Natural killer cell treated with Interleukin-12 subunit alpha and Interleukin-12 subunit beta and Interleukin-15 and Interleukin-18, amount 100 ng/mL, for 72 hours (primary cell): Measurements from ENCODE around the gene LRCOL1. TPM values are rescaled to one million over a fixed set of nuclear protein-coding genes. Genes with fewer than 3 reads are reported as not detected.

Experiments
- ATAC-seq, 2 donors: fragments of 150-1000 bp; cut with Tn5 transposase in 1 of 2; sonication (Bioruptor Pico), chemical (Tn5 transposase) in 1 of 2; 2 replicates each; pipeline ENCODE4 v1.10.0; 2021
- DNase-seq: peaks from one replicate; pipeline ENCODE4 v3.0.0; 2022; ENCODE audit warnings: low spot score
- H3K27ac Mint-ChIP-seq, 2 donors: 1 replicate in 1 of 2; 2 replicates in 1 of 2; pipeline ENCODE4 v1.8.0; 2022; ENCODE audit warnings: mixed read lengths in 2 of 2, mild to moderate bottlenecking in 1 of 2, moderate library complexity in 1 of 2
- H3K27me3 Mint-ChIP-seq, 2 donors: 1 replicate in 1 of 2; 2 replicates in 1 of 2; pipeline ENCODE4 v1.8.0; 2022; ENCODE audit warnings: mixed read lengths in 2 of 2
- H3K36me3 Mint-ChIP-seq: one replicate; pipeline ENCODE4 v1.8.0; 2022; ENCODE audit warnings: mixed read lengths
- H3K4me1 Mint-ChIP-seq, 2 donors: 1 replicate in 1 of 2; 2 replicates in 1 of 2; pipeline ENCODE4 v1.8.0; 2022; ENCODE audit warnings: low read depth in 2 of 2, mixed read lengths in 2 of 2, mild to moderate bottlenecking in 1 of 2
- H3K4me3 Mint-ChIP-seq: one replicate; pipeline ENCODE4 v1.8.0; 2022; ENCODE audit warnings: mixed read lengths
- H3K9me3 Mint-ChIP-seq: 2 replicates; pipeline ENCODE4 v1.8.0; 2022; ENCODE audit warnings: mixed read lengths
- total RNA-seq, 2 donors: library from RNA; stranded (reverse); gene quantifications; one replicate each; pipeline ENCODE4 v1.2.3, GENCODE V29; 2022

The LRCOL1 gene
- total RNA-seq, 2 donors from 2014 or later, result not detected

DNA sequence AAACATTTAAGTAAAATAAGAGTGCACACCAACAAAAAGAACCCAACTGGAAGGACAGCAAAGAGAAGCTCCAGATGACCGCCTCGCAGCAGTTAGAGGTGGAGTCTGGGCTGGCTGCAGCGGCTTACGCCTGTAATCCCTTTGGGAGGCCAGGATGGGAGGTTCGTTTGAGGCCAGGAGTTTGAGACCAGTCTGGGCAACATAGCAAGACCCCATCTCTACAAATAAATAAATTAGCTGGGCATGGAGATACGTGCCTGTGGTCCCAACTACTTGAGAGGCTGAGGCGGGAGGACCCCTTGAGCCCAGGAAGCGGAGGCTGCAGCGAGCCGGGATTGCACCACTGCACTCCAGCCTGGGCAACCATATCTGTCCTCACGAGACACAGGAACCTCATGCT lies 15.2 kb downstream of the LRCOL1 start:
- Mint-ChIP-seq H3K4me3 (no peak overlapping the region), H3K36me3 (no peaks in the 10 kb centered on the region), H3K9me3 (no peaks in the 10 kb centered on the region), H3K4me1 (peaks cover 15 to 19% of the 10 kb centered on the region in 2 donors), H3K27ac (no peak overlapping the region), H3K27me3 (peaks cover 11 to 17% of the 10 kb centered on the region in 2 donors)
- no peak for DNase-seq
- ATAC-seq, result no peak

DNA sequence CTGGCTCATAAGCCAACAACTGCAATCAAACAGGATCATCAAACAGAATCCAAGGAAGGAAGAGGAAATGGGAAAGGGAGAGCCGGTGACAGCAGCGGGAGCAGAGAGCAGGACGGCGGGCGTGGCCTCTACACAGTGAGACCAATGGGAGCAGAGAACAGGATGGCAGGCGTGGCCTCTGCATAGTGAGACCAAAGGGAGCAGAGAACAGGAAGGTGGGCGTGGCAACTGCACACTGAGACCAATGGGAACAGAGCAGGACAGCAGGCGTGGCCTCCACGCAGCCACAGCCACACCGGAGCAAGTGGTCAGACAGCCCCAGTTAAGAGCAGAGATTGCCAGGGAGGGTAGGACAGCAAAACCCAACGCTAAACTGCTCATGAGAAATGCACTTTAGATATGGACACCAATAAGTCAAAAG lies 16.4 kb downstream of the LRCOL1 start:
- H3K36me3 Mint-ChIP-seq, result no peaks in the 10 kb centered on the region
- H3K27me3 Mint-ChIP-seq, result peaks cover 11 to 17% of the 10 kb centered on the region in 2 donors
- no peak overlapping the region for H3K4me3 Mint-ChIP-seq
- peaks cover 14 to 18% of the 10 kb centered on the region in 2 donors for H3K4me1 Mint-ChIP-seq
- H3K27ac Mint-ChIP-seq, result no peak overlapping the region
- ATAC-seq (peak; percentile 64 to 82), DNase-seq (no peak)
- no peaks in the 10 kb centered on the region for H3K9me3 Mint-ChIP-seq

GRCh38 chr12:132593521-132593920 lies 16.9 kb downstream of the LRCOL1 start:
- Mint-ChIP-seq H3K27me3 (peaks cover 11 to 14% of the 10 kb centered on the region in 2 donors), H3K4me3 (no peak overlapping the region), H3K27ac (no peak overlapping the region), H3K4me1 (peaks cover 10 to 14% of the 10 kb centered on the region in 2 donors), H3K9me3 (no peaks in the 10 kb centered on the region), H3K36me3 (no peaks in the 10 kb centered on the region)
- no peak for ATAC-seq
- no peak for DNase-seq

- Mint-ChIP-seq H3K36me3 (no peaks in the 10 kb centered on the region), H3K27ac (no peak overlapping the region), H3K9me3 (no peaks in the 10 kb centered on the region), H3K4me1 (peaks cover 10 to 13% of the 10 kb centered on the region in 2 donors), H3K27me3 (peaks cover 11 to 14% of the 10 kb centered on the region in 2 donors), H3K4me3 (no peak overlapping the region)
- DNase-seq, result no peak
- no peak for ATAC-seq
These were observed 17.3 kb downstream of the LRCOL1 start for GRCh38 chr12:132593071-132593470.

DNA sequence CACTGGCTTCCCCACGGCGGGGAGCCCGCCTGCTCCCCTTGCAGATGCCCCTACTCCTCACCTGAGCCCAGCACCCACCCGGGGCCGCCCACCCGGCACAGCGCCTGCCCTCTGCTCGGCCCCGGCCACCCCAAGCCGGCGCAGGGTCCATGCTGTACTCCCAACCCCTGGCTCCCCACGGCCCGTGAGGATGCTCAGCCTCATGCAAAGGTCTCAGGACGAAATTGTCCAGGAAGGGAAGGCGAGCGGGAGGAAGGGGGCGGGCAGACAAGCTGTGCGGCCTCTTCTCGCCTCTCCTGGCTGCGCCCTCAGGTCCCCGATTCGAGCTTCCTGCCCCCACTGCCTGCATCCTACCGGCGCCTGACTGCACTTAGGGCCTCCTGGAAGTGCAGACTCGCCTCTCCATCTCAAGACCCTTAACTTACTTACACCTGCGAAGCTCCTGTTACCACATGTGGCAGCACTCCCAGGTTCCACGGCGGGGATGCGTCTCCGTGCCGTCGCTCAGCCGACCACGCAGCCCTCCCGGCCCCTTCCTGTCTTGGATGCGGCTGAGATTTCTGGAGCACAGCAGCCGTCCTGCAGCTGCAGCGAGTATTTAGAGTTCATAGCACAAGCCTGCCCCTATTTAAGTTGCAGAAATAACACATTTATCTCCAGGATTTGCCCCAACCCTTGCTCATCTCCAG lies 18.0 kb downstream of the LRCOL1 start:
- no peak overlapping the region for H3K4me3 Mint-ChIP-seq
- DNase-seq, result no peak
- H3K27me3 Mint-ChIP-seq, result peaks cover 5 to 10% of the 10 kb centered on the region in 2 donors
- H3K4me1 Mint-ChIP-seq, result peaks cover 4 to 9% of the 10 kb centered on the region in 2 donors
- no peaks in the 10 kb centered on the region for H3K36me3 Mint-ChIP-seq
- no peaks in the 10 kb centered on the region for H3K9me3 Mint-ChIP-seq
- no peak for ATAC-seq
- H3K27ac Mint-ChIP-seq, result no peak overlapping the region

- no peak overlapping the region for H3K4me3 Mint-ChIP-seq
- H3K27me3 Mint-ChIP-seq, result peaks cover 0 to 6% of the 10 kb centered on the region in 2 donors
- ATAC-seq (no peak), DNase-seq (no peak)
- H3K27ac Mint-ChIP-seq, result no peak overlapping the region
- peaks cover 0 to 6% of the 10 kb centered on the region in 2 donors for H3K4me1 Mint-ChIP-seq
- no peaks in the 10 kb centered on the region for H3K36me3 Mint-ChIP-seq
- no peaks in the 10 kb centered on the region for H3K9me3 Mint-ChIP-seq
These were observed 19.1 kb downstream of the LRCOL1 start for GRCh38 chr12:132591107-132591935.

GRCh38 chr12:132588821-132589669 lies 21.3 kb downstream of the LRCOL1 start:
- Mint-ChIP-seq H3K9me3 (no peaks in the 10 kb centered on the region), H3K27me3 (peaks cover 0 to 3% of the 10 kb centered on the region in 2 donors), H3K4me1 (peaks cover 0 to 5% of the 10 kb centered on the region in 2 donors), H3K36me3 (no peaks in the 10 kb centered on the region), H3K27ac (no peak overlapping the region), H3K4me3 (no peak overlapping the region)
- ATAC-seq (no peak), DNase-seq (no peak)

- H3K27ac Mint-ChIP-seq, result no peak overlapping the region
- no peaks in the 10 kb centered on the region for H3K9me3 Mint-ChIP-seq
- no peaks in the 10 kb centered on the region for H3K27me3 Mint-ChIP-seq
- ATAC-seq (no peak), DNase-seq (no peak)
- H3K36me3 Mint-ChIP-seq, result no peaks in the 10 kb centered on the region
- H3K4me3 Mint-ChIP-seq, result no peak overlapping the region
- H3K4me1 Mint-ChIP-seq, result no peaks in the 10 kb centered on the region
These were observed 22.1 kb downstream of the LRCOL1 start for GRCh38 chr12:132588319-132588718.

DNA sequence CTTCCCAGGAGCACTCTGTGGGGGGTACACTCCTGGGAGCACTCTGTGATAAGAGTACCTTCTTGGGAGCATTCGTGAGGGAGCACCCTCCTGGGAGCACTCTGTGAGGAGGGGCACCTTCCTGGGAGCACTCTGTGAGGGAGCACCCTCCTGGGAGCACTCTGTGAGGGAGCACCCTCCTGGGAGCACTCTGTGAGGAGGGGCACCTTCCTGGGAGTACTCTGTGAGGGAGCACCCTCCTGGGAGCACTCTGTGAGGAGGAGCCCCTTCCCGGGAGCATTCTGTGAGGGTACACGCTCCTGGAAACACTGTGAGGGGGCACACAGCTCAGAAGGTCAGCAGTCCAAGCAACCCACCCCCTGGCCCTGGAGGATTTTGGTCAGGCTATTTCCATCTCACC lies 22.6 kb downstream of the LRCOL1 start:
- no peak overlapping the region for H3K27ac Mint-ChIP-seq
- DNase-seq, result no peak
- H3K4me3 Mint-ChIP-seq, result no peak overlapping the region
- no peak for ATAC-seq
- H3K27me3 Mint-ChIP-seq, result no peaks in the 10 kb centered on the region
- H3K4me1 Mint-ChIP-seq, result no peaks in the 10 kb centered on the region
- H3K9me3 Mint-ChIP-seq, result no peaks in the 10 kb centered on the region
- H3K36me3 Mint-ChIP-seq, result no peaks in the 10 kb centered on the region

- ATAC-seq, result no peak
- no peak overlapping the region for H3K27ac Mint-ChIP-seq
- no peaks in the 10 kb centered on the region for H3K9me3 Mint-ChIP-seq
- H3K4me1 Mint-ChIP-seq, result no peaks in the 10 kb centered on the region
- H3K36me3 Mint-ChIP-seq, result no peaks in the 10 kb centered on the region
- no peak for DNase-seq
- no peak overlapping the region for H3K4me3 Mint-ChIP-seq
- no peaks in the 10 kb centered on the region for H3K27me3 Mint-ChIP-seq
These were observed 23.5 kb downstream of the LRCOL1 start for GRCh38 chr12:132586929-132587328.

GRCh38 chr12:132585177-132585576 lies 25.2 kb downstream of the LRCOL1 start:
- Mint-ChIP-seq H3K27me3 (no peaks in the 10 kb centered on the region), H3K27ac (no peak overlapping the region), H3K4me1 (no peaks in the 10 kb centered on the region), H3K9me3 (no peaks in the 10 kb centered on the region), H3K4me3 (no peak overlapping the region), H3K36me3 (no peaks in the 10 kb centered on the region)
- DNase-seq (no peak), ATAC-seq (no peak)

- Mint-ChIP-seq H3K27ac (no peak overlapping the region), H3K4me3 (no peak overlapping the region), H3K4me1 (no peaks in the 10 kb centered on the region), H3K9me3 (no peaks in the 10 kb centered on the region), H3K36me3 (no peaks in the 10 kb centered on the region), H3K27me3 (no peaks in the 10 kb centered on the region)
- no peak for DNase-seq
- no peak for ATAC-seq
These were observed 26.0 kb downstream of the LRCOL1 start for GRCh38 chr12:132584429-132584828.

- H3K9me3 Mint-ChIP-seq, result no peaks in the 10 kb centered on the region
- no peak for ATAC-seq
- no peaks in the 10 kb centered on the region for H3K27me3 Mint-ChIP-seq
- no peak overlapping the region for H3K27ac Mint-ChIP-seq
- DNase-seq, result no peak
- no peaks in the 10 kb centered on the region for H3K36me3 Mint-ChIP-seq
- no peak overlapping the region for H3K4me3 Mint-ChIP-seq
- no peaks in the 10 kb centered on the region for H3K4me1 Mint-ChIP-seq
These were observed 26.6 kb downstream of the LRCOL1 start for GRCh38 chr12:132583736-132584135.

GRCh38 chr12:132583411-132583710 lies 27.0 kb downstream of the LRCOL1 start:
- H3K4me1 Mint-ChIP-seq, result no peaks in the 10 kb centered on the region
- H3K36me3 Mint-ChIP-seq, result no peaks in the 10 kb centered on the region
- DNase-seq (no peak), ATAC-seq (no peak)
- no peak overlapping the region for H3K27ac Mint-ChIP-seq
- H3K9me3 Mint-ChIP-seq, result no peaks in the 10 kb centered on the region
- no peak overlapping the region for H3K4me3 Mint-ChIP-seq
- no peaks in the 10 kb centered on the region for H3K27me3 Mint-ChIP-seq
